Measurements from ENCODE around the gene PROP1. TPM values are rescaled to one million over a fixed set of nuclear protein-coding genes. Genes with fewer than 3 reads are reported as not detected.

The PROP1 gene
- polyA plus RNA-seq, 2 of the 4 experiments (the other 2 are of a cell fraction), result not detected

- no peak overlapping the region for H3K4me3 ChIP-seq
- FAIRE-seq (no peak), DNase-seq (ENCODE audit: low read depth in 1 of 2, low spot score in 1 of 2) (no peak), ATAC-seq (no peak)
- WGBS (ENCODE audit: missing lambda C conversion rate), result 48% methylated on average over 11 of the region's 11 CpGs
- H3K27ac ChIP-seq, result no peak overlapping the region
- TF ChIP-seq CBX8 (IDR thresholded peaks at IDR 0.05) (no peak), MAFK (IDR thresholded peaks at IDR 0.05; ENCODE audit: partially characterized antibody) (no peak), BCL3 (IDR thresholded peaks at IDR 0.05) (no peak), CHD4 (IDR thresholded peaks at IDR 0.05; ENCODE audit: borderline replicate concordance) (no peak), HES2 (IDR thresholded peaks at IDR 0.05) (no peak), NPAS2 (CRISPR knock-in tag; IDR thresholded peaks at IDR 0.05; ENCODE audit: borderline replicate concordance) (no peak), NFE2L2 (conservative IDR thresholded peaks at IDR 0.05; ENCODE audit: low read length) (no peak), JUNB (IDR thresholded peaks at IDR 0.05) (no peak), E2F6 (IDR thresholded peaks at IDR 0.05; ENCODE audit: borderline replicate concordance, low read depth) (no peak), BHLHE40 (IDR thresholded peaks at IDR 0.05; ENCODE audit: low read depth, low read length) (no peak), SMC3 (IDR thresholded peaks at IDR 0.05) (no peak), FOXS1 (CRISPR knock-in tag; IDR thresholded peaks at IDR 0.05) (no peak), HMGXB4 (CRISPR knock-in tag; IDR thresholded peaks at IDR 0.05; ENCODE audit: borderline replicate concordance) (no peak), ZFP36 (IDR thresholded peaks at IDR 0.05; ENCODE audit: borderline replicate concordance, partially characterized antibody) (no peak), EHF (CRISPR knock-in tag; IDR thresholded peaks at IDR 0.05) (no peak), HEYL (CRISPR knock-in tag; IDR thresholded peaks at IDR 0.05) (no peak), RCOR1 (IDR thresholded peaks at IDR 0.05; ENCODE audit: low read depth, low read length) (no peak), REST (IDR thresholded peaks at IDR 0.05) (no peak)
- POLR2A ChIA-PET, result no interaction called here
- CTCF ChIA-PET, result interaction anchor here (0.6 kb wide), 1 partner anchor 9 kb away, joined by 3 read pairs; no protein-coding TSS in a partner anchor
- no peaks in the 10 kb centered on the region for H3K9me3 ChIP-seq
- no peaks in the 10 kb centered on the region for H3K4me1 ChIP-seq
- no peak overlapping the region for H3K4me2 ChIP-seq
Observed at GRCh38 chr5:177988989-177989625, 6.9 kb downstream of the PROP1 start.

- TF ChIP-seq FOSL2 (IDR thresholded peaks at IDR 0.05), result no peak
- TF ChIP-seq FOSL2 (CRISPR knock-in tag; IDR thresholded peaks at IDR 0.05), result no peak
- TF ChIP-seq NR3C1 (IDR thresholded peaks at IDR 0.05), result no peak
- TF ChIP-seq ZFP36 (IDR thresholded peaks at IDR 0.05; ENCODE audit: borderline replicate concordance, partially characterized antibody), result no peak
- no peak for TF ChIP-seq SREBF2 (IDR thresholded peaks at IDR 0.05)
- TF ChIP-seq POLR2A (IDR thresholded peaks at IDR 0.05; ENCODE audit: low read length), result no peak
- CTCF ChIA-PET, result interaction anchor here (1.5 kb wide), 1 partner anchor 193 kb away, joined by 3 read pairs; no protein-coding TSS in a partner anchor
- ATAC-seq (no peak), FAIRE-seq (no peak), DNase-seq (ENCODE audit: low read depth in 1 of 2, low spot score in 1 of 2) (no peak)
- WGBS (ENCODE audit: missing lambda C conversion rate), result 59% methylated on average over 9 of the region's 9 CpGs
- H3K9me3 ChIP-seq, result no peaks in the 10 kb centered on the region
- no peak overlapping the region for H3K27ac ChIP-seq
- no peak overlapping the region for H3K4me2 ChIP-seq
- no peaks in the 10 kb centered on the region for H3K4me1 ChIP-seq
- H3K4me3 ChIP-seq, result no peak overlapping the region
- POLR2A ChIA-PET, result no interaction called here
Observed at GRCh38 chr5:177987326-177987725, 8.7 kb downstream of the PROP1 start.

Data from A549 (cell line).